ENCODE results near the gene VRK2. TPM values are rescaled to one million over a fixed set of nuclear protein-coding genes. Genes with fewer than 3 reads are reported as not detected.

Gene VRK2
- total RNA-seq, 2 donors from 2014 or later: 18.1 to 19.2 TPM

- 95% methylated on average over 1 of the region's 1 CpG for WGBS
- DNase-seq (ENCODE audit: low spot score): no peak
- no peak for TF ChIP-seq POLR2AphosphoS5 (IDR thresholded peaks at IDR 0.05)
- no peak for TF ChIP-seq CTCF (IDR thresholded peaks at IDR 0.05)
- no peak for TF ChIP-seq POLR2A (IDR thresholded peaks at IDR 0.05)
- Histone ChIP-seq H3K4me3 (no peak overlapping the region), H3K27me3 (replicated peaks; ENCODE audit: insufficient read depth) (no peaks in the 10 kb centered on the region), H3K36me3 (no peaks in the 10 kb centered on the region), H3K9me3 (no peaks in the 10 kb centered on the region), H3K27ac (no peak overlapping the region), H3K4me1 (replicated peaks) (no peaks in the 10 kb centered on the region)
- intact Hi-C loops (cut with DNase I): no loop called here
Observed at GRCh38 chr2:58065248-58065647, 18.6 kb downstream of the VRK2 start.

GRCh38 chr2:58067001-58067400 is 20.4 kb downstream of the VRK2 start:
- Histone ChIP-seq H3K27me3 (replicated peaks; ENCODE audit: insufficient read depth) (no peaks in the 10 kb centered on the region), H3K9me3 (no peaks in the 10 kb centered on the region), H3K27ac (no peak overlapping the region), H3K4me1 (replicated peaks) (no peaks in the 10 kb centered on the region), H3K4me3 (no peak overlapping the region), H3K36me3 (no peaks in the 10 kb centered on the region)
- 89% methylated on average over 2 of the region's 2 CpGs for WGBS
- intact Hi-C loops (cut with DNase I): no loop called here
- no peak for DNase-seq (ENCODE audit: low spot score)
- no peak for TF ChIP-seq CTCF (IDR thresholded peaks at IDR 0.05)
- TF ChIP-seq POLR2A (IDR thresholded peaks at IDR 0.05): no peak
- TF ChIP-seq POLR2AphosphoS5 (IDR thresholded peaks at IDR 0.05): no peak

GRCh38 chr2:58070765-58071164 is 24.2 kb downstream of the VRK2 start:
- H3K9me3 ChIP-seq: no peaks in the 10 kb centered on the region
- no peak overlapping the region for H3K27ac ChIP-seq
- no peak overlapping the region for H3K4me3 ChIP-seq
- H3K27me3 ChIP-seq (replicated peaks; ENCODE audit: insufficient read depth): no peaks in the 10 kb centered on the region
- no peaks in the 10 kb centered on the region for H3K4me1 ChIP-seq (replicated peaks)
- H3K36me3 ChIP-seq: no peaks in the 10 kb centered on the region
- WGBS: 97% methylated on average over 2 of the region's 2 CpGs
- intact Hi-C loops (cut with DNase I): no loop called here
- DNase-seq (ENCODE audit: low spot score): no peak
- TF ChIP-seq POLR2AphosphoS5 (IDR thresholded peaks at IDR 0.05) (no peak), POLR2A (IDR thresholded peaks at IDR 0.05) (no peak), CTCF (IDR thresholded peaks at IDR 0.05) (no peak)

- TF ChIP-seq POLR2AphosphoS5 (IDR thresholded peaks at IDR 0.05): no peak
- TF ChIP-seq CTCF (IDR thresholded peaks at IDR 0.05): no peak
- TF ChIP-seq POLR2A (IDR thresholded peaks at IDR 0.05): no peak
- H3K4me3 ChIP-seq: no peak overlapping the region
- no peaks in the 10 kb centered on the region for H3K27me3 ChIP-seq (replicated peaks; ENCODE audit: insufficient read depth)
- no peaks in the 10 kb centered on the region for H3K4me1 ChIP-seq (replicated peaks)
- no peak for DNase-seq (ENCODE audit: low spot score)
- no peaks in the 10 kb centered on the region for H3K36me3 ChIP-seq
- no peak overlapping the region for H3K27ac ChIP-seq
- no peaks in the 10 kb centered on the region for H3K9me3 ChIP-seq
- intact Hi-C loops (cut with DNase I): no loop called here
- WGBS: 70% methylated on average over 1 of the region's 1 CpG
Observed at GRCh38 chr2:58072102-58072501, 25.5 kb downstream of the VRK2 start.

GRCh38 chr2:58073008-58073407 is 26.4 kb downstream of the VRK2 start:
- Histone ChIP-seq H3K9me3 (no peaks in the 10 kb centered on the region), H3K27ac (no peak overlapping the region), H3K27me3 (replicated peaks; ENCODE audit: insufficient read depth) (no peaks in the 10 kb centered on the region), H3K4me1 (replicated peaks) (no peaks in the 10 kb centered on the region), H3K4me3 (no peak overlapping the region), H3K36me3 (no peaks in the 10 kb centered on the region)
- intact Hi-C loops (cut with DNase I): no loop called here
- WGBS: 98% methylated on average over 3 of the region's 3 CpGs
- no peak for DNase-seq (ENCODE audit: low spot score)
- TF ChIP-seq POLR2AphosphoS5 (IDR thresholded peaks at IDR 0.05): no peak
